HEK293 (cell line): ENCODE results near the gene TMEM240.

Experiments used
- CTCF ChIA-PET: fragments of 350-600 bp; formaldehyde crosslinking; extraction: SDS; loops from one replicate; lab custom pipeline; 2021; ENCODE audit warnings: antibody characterized with exemption; lab: Yijun Ruan, JAX
- POLR2A ChIA-PET: fragments of 300-600 bp; formaldehyde crosslinking; extraction: SDS; loops from one replicate; lab custom pipeline; 2020; ENCODE audit warnings: antibody characterized with exemption, inconsistent platforms; lab: Yijun Ruan, JAX
- H3K27ac ChIP-seq: fragments of 200-500 bp; sonication (Bioruptor generic); 2 replicates; pipeline ENCODE4 v1.5.1; 2014; ENCODE audit warnings: low read depth, low read length, control low read depth, inconsistent platforms; ENCODE audit errors: extremely low read depth
- H3K36me3 ChIP-seq, 2 experiments: fragments of 200-500 bp in 1 of 2; sonication (Bioruptor generic) in 1 of 2; 1 replicate in 1 of 2; 2 replicates in 1 of 2; pipeline ENCODE4 v1.5.1; 2014 to 2017; ENCODE audit warnings: inconsistent platforms in 2 of 2, low read length in 2 of 2; ENCODE audit not compliant: control insufficient read depth in 2 of 2, insufficient read depth in 1 of 2
- H3K4me1 ChIP-seq: fragments of 200-500 bp; sonication (Bioruptor generic); 2 replicates; pipeline ENCODE4 v1.5.1; 2014; ENCODE audit warnings: mild to moderate bottlenecking, low read length, inconsistent platforms; ENCODE audit not compliant: control insufficient read depth, insufficient read depth
- H3K4me3 ChIP-seq: 2 replicates; pipeline ENCODE4 v1.5.1; 2011; ENCODE audit warnings: low read depth, mild to moderate bottlenecking, control low read depth, low read length, moderate library complexity
- H3K9me3 ChIP-seq: fragments of 200-500 bp; sonication (Bioruptor generic); 2 replicates; pipeline ENCODE4 v1.5.1; 2014; ENCODE audit warnings: low read depth, low read length, inconsistent platforms; ENCODE audit not compliant: control insufficient read depth, insufficient read depth
- EGR2 ChIP-seq: fragments of 450-650 bp; formaldehyde crosslinking; IDR thresholded peaks from 2 replicates; pipeline ENCODE4 v1.5.1; 2016; ENCODE audit warnings: low read depth, missing biosample characterization, missing genetic modification characterization
- GLIS2 ChIP-seq: fragments of 450-650 bp; formaldehyde crosslinking; IDR thresholded peaks from 2 replicates; pipeline ENCODE4 v1.5.1; 2016; ENCODE audit warnings: missing biosample characterization, missing genetic modification characterization
- HIC1 ChIP-seq: fragments of 450-650 bp; formaldehyde crosslinking; IDR thresholded peaks from 2 replicates; pipeline ENCODE4 v1.5.1; 2016; ENCODE audit warnings: missing biosample characterization, missing genetic modification characterization
- KLF1 ChIP-seq: fragments of 450-650 bp; formaldehyde crosslinking; IDR thresholded peaks from 2 replicates; pipeline ENCODE4 v1.5.1; 2016; ENCODE audit warnings: missing biosample characterization, missing genetic modification characterization
- PRDM10 ChIP-seq: fragments of 450-650 bp; formaldehyde crosslinking; IDR thresholded peaks from 2 replicates; pipeline ENCODE4 v1.5.1; 2016; ENCODE audit warnings: missing biosample characterization, missing genetic modification characterization
- PRDM4 ChIP-seq: fragments of 450-650 bp; formaldehyde crosslinking; IDR thresholded peaks from 2 replicates; pipeline ENCODE4 v1.5.1; 2017; ENCODE audit warnings: missing biosample characterization, missing genetic modification characterization
- PRDM6 ChIP-seq: fragments of 450-650 bp; formaldehyde crosslinking; IDR thresholded peaks from 2 replicates; pipeline ENCODE4 v1.5.1; 2017; ENCODE audit warnings: missing biosample characterization, missing genetic modification characterization
- SP3 ChIP-seq: fragments of 450-650 bp; formaldehyde crosslinking; IDR thresholded peaks from 2 replicates; pipeline ENCODE4 v1.5.1; 2016; ENCODE audit warnings: missing biosample characterization, missing genetic modification characterization
- ZBTB6 ChIP-seq: fragments of 450-650 bp; formaldehyde crosslinking; IDR thresholded peaks from 2 replicates; pipeline ENCODE4 v1.5.1; 2017; ENCODE audit warnings: missing biosample characterization, missing genetic modification characterization
- ZFP37 ChIP-seq: fragments of 450-650 bp; formaldehyde crosslinking; IDR thresholded peaks from 2 replicates; pipeline ENCODE4 v1.5.1; 2016; ENCODE audit warnings: missing biosample characterization, missing genetic modification characterization
- ZNF148 ChIP-seq: fragments of 450-650 bp; formaldehyde crosslinking; IDR thresholded peaks from 2 replicates; pipeline ENCODE4 v1.5.0; 2017; ENCODE audit warnings: missing biosample characterization, missing genetic modification characterization, borderline replicate concordance
- ZNF16 ChIP-seq: fragments of 450-650 bp; formaldehyde crosslinking; IDR thresholded peaks from 2 replicates; pipeline ENCODE4 v1.5.1; 2016; ENCODE audit warnings: low read depth, missing biosample characterization, missing genetic modification characterization
- ZNF211 ChIP-seq: fragments of 450-650 bp; formaldehyde crosslinking; IDR thresholded peaks from 2 replicates; pipeline ENCODE4 v1.5.1; 2016; ENCODE audit warnings: low read depth, missing biosample characterization, missing genetic modification characterization
- ZNF274 ChIP-seq, 2 experiments: fragments of 200-500 bp in 1 of 2; fragments of 450-650 bp in 1 of 2; sonication (Bioruptor generic) in 1 of 2; formaldehyde crosslinking in 1 of 2; IDR thresholded peaks; 2 replicates each; pipeline versions ENCODE4 v1.5.1 to v1.6.1; 2014 to 2016; ENCODE audit warnings: borderline replicate concordance in 1 of 2, inconsistent platforms in 1 of 2, low read length in 1 of 2, missing biosample characterization in 1 of 2, missing genetic modification characterization in 1 of 2
- ZNF335 ChIP-seq: fragments of 450-650 bp; formaldehyde crosslinking; conservative IDR thresholded peaks from 2 replicates; pipeline ENCODE4 v1.5.1; 2016; ENCODE audit warnings: missing biosample characterization, missing genetic modification characterization
- ZNF350 ChIP-seq: fragments of 450-650 bp; formaldehyde crosslinking; IDR thresholded peaks from 2 replicates; pipeline ENCODE4 v1.5.0; 2017; ENCODE audit warnings: missing biosample characterization, mild to moderate bottlenecking, missing genetic modification characterization
- ZNF391 ChIP-seq: fragments of 450-650 bp; formaldehyde crosslinking; IDR thresholded peaks from 2 replicates; pipeline ENCODE4 v1.5.1; 2016; ENCODE audit warnings: low read depth, missing biosample characterization, missing genetic modification characterization, borderline replicate concordance
- ZNF404 ChIP-seq: fragments of 450-650 bp; formaldehyde crosslinking; IDR thresholded peaks from 2 replicates; pipeline ENCODE4 v1.5.1; 2017; ENCODE audit warnings: missing biosample characterization, missing genetic modification characterization
- ZNF580 ChIP-seq: fragments of 450-650 bp; formaldehyde crosslinking; IDR thresholded peaks from 2 replicates; pipeline ENCODE4 v1.5.1; 2016; ENCODE audit warnings: missing biosample characterization, missing genetic modification characterization
- ZNF837 ChIP-seq: fragments of 450-650 bp; formaldehyde crosslinking; IDR thresholded peaks from 2 replicates; pipeline ENCODE4 v1.5.1; 2016; ENCODE audit warnings: missing biosample characterization, missing genetic modification characterization

TMEM240 gene

GRCh38 chr1:1529936-1530335 lies 10.5 kb downstream of the TMEM240 start:
- peaks cover 7 to 77% of the 10 kb centered on the region in 2 experiments; a peak in 2 of 3 replicates for H3K36me3 ChIP-seq
- CTCF ChIA-PET, result no interaction called here
- no peak overlapping the region for H3K27ac ChIP-seq
- no peaks in the 10 kb centered on the region for H3K4me1 ChIP-seq
- TF ChIP-seq ZNF335 (tag by site-specific recombination) (no peak), SP3 (tag by site-specific recombination) (no peak), PRDM4 (no peak), ZNF350 (tag by site-specific recombination) (no peak), PRDM6 (no peak)
- TF ChIP-seq, all 188 proteins: peak for 0
- Histone ChIP-seq H3K9me3 (no peaks in the 10 kb centered on the region), H3K4me3 (no peak overlapping the region)
- POLR2A ChIA-PET, result no interaction called here

- H3K4me3 ChIP-seq, result no peak overlapping the region
- no peaks in the 10 kb centered on the region for H3K9me3 ChIP-seq
- ChIA-PET CTCF (no interaction called here), POLR2A (no interaction called here)
- no peak overlapping the region for H3K27ac ChIP-seq
- peaks cover 7 to 76% of the 10 kb centered on the region in 2 experiments; a peak in 2 of 3 replicates for H3K36me3 ChIP-seq
- H3K4me1 ChIP-seq, result no peaks in the 10 kb centered on the region
- TF ChIP-seq ZNF580 (tag by site-specific recombination) (no peak), GLIS2 (tag by site-specific recombination) (no peak), ZNF211 (tag by site-specific recombination) (no peak), PRDM10 (tag by site-specific recombination) (no peak), HIC1 (tag by site-specific recombination) (no peak), ZNF274 (IDR thresholded peaks at IDR 0.05; ENCODE audit: low read length) (no peak), ZNF274 (tag by site-specific recombination; IDR thresholded peaks at IDR 0.05; ENCODE audit: borderline replicate concordance) (no peak), ZNF16 (tag by site-specific recombination) (no peak), ZNF837 (tag by site-specific recombination) (no peak), EGR2 (tag by site-specific recombination) (no peak), ZNF391 (tag by site-specific recombination) (no peak), ZBTB6 (no peak), KLF1 (tag by site-specific recombination) (no peak), ZNF148 (tag by site-specific recombination) (no peak), ZNF404 (no peak), ZFP37 (no peak)
These were observed 11.1 kb downstream of the TMEM240 start for GRCh38 chr1:1529321-1529720.
